Measurements from ENCODE around the gene PLXNA4. TPM values are rescaled to one million over a fixed set of nuclear protein-coding genes. Genes with fewer than 3 reads are reported as not detected.

PLXNA4 gene
- total RNA-seq, 1 donor from 2014 or later: 14.0 TPM

DNA sequence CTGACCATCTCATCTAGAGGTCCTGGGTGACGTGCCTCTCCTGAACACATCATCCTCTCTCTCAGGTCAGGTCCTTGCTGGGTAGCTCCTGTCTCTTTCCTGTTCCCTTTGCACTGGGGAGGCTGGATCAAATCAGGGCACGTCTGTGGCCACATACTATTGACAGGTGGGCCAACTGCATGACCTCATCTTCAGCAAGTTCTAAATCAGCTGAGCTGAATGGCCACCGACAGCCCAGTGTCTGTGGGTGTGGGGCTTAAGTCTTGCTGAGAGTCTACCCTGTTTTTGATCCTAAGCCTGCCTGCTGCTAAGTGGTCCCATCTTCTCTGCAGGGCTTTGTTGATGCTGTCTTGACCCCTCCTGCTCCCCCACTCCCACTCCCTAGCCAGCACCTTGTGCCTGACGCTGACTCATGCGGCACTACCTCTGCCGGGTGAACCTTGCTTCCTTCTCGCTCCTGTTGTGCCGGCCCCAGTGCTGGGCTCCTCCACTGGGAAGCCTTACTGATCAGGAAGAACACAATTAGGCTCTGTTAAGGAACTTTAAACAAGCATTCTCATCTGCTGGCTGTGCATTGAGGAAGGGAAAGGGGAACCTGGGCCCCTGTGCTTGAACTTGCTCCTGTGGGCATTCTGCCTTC, 440.4 kb downstream of the PLXNA4 start:
- Histone ChIP-seq H3K27ac (no peak overlapping the region), H3K9me3 (no peaks in the 10 kb centered on the region), H3K36me3 (no peaks in the 10 kb centered on the region), H3K27me3 (no peaks in the 10 kb centered on the region), H3K4me1 (no peaks in the 10 kb centered on the region), H3K4me3 (no peak overlapping the region)
- no peak for DNase-seq (ENCODE audit: extremely low spot score in 2 of 2)
- no peak for TF ChIP-seq POLR2A (IDR thresholded peaks at IDR 0.05)
- TF ChIP-seq POLR2AphosphoS5 (IDR thresholded peaks at IDR 0.05; ENCODE audit: insufficient read depth in 1 of 2, low read depth in 1 of 2): no peak
- TF ChIP-seq, protein P1, sequence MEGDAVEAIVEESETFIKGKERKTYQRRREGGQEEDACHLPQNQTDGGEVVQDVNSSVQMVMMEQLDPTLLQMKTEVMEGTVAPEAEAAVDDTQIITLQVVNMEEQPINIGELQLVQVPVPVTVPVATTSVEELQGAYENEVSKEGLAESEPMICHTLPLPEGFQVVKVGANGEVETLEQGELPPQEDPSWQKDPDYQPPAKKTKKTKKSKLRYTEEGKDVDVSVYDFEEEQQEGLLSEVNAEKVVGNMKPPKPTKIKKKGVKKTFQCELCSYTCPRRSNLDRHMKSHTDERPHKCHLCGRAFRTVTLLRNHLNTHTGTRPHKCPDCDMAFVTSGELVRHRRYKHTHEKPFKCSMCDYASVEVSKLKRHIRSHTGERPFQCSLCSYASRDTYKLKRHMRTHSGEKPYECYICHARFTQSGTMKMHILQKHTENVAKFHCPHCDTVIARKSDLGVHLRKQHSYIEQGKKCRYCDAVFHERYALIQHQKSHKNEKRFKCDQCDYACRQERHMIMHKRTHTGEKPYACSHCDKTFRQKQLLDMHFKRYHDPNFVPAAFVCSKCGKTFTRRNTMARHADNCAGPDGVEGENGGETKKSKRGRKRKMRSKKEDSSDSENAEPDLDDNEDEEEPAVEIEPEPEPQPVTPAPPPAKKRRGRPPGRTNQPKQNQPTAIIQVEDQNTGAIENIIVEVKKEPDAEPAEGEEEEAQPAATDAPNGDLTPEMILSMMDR (IDR thresholded peaks at IDR 0.05): no peak
- intact Hi-C loops (cut with DNase I): no loop called here

DNA sequence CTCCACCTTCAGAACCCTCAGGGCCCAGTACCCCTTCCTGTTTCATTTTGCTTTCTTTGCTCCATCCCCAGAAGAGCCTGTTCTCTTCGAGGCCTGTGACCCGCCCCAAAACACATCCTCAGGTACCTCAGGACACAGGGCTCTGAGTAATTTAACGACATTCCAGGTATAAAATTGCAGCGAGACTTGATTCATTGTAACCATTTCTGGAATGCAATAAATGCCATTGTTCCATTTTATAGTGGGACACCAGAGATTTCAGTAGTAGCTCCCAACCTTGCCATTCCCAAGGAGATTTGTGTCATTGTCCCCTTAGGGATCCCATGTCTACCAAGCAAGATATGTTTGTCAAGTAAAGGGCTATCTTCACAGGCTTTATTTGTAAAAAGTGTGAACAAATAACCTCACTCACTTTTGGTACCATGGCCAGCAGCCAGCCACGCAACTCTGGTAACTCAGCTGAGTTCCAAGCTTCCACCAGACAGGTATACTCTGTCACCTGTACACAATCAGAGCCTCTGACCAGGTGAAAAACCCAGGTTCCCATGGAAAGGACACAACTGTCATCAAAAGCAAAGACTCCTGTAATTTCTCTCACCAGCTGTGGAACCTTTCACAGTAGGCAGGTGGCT, 441.3 kb downstream of the PLXNA4 start:
- no peak overlapping the region for H3K4me3 ChIP-seq
- DNase-seq (ENCODE audit: extremely low spot score in 2 of 2): no peak
- H3K27ac ChIP-seq: no peak overlapping the region
- H3K36me3 ChIP-seq: no peaks in the 10 kb centered on the region
- H3K9me3 ChIP-seq: no peaks in the 10 kb centered on the region
- H3K27me3 ChIP-seq: no peaks in the 10 kb centered on the region
- intact Hi-C loops (cut with DNase I): no loop called here
- TF ChIP-seq, protein P1 (IDR thresholded peaks at IDR 0.05): no peak
- no peak for TF ChIP-seq POLR2AphosphoS5 (IDR thresholded peaks at IDR 0.05; ENCODE audit: insufficient read depth in 1 of 2, low read depth in 1 of 2)
- no peak for TF ChIP-seq POLR2A (IDR thresholded peaks at IDR 0.05)
- no peaks in the 10 kb centered on the region for H3K4me1 ChIP-seq

DNA sequence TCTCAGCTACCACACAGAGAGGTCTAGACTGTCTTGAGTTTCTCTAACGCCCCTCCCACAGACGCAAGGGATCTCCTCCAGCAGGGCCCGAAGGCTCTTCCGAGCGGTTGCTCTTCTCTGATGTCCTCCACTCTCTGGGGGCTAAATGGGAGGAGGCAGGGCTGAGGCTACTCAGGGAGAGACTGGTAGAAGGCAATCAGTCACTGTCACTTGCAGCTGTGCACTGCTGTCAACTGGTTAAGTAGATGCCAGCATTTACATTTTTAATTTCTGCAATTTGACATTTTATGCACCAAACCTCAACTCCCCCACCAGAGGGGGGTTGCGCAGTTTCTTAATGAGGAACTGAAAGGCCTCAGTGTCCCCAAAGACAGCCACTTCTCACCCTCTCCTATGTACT, 442.8 kb downstream of the PLXNA4 start:
- DNase-seq (ENCODE audit: extremely low spot score in 2 of 2): no peak
- no peaks in the 10 kb centered on the region for H3K27me3 ChIP-seq

DNA sequence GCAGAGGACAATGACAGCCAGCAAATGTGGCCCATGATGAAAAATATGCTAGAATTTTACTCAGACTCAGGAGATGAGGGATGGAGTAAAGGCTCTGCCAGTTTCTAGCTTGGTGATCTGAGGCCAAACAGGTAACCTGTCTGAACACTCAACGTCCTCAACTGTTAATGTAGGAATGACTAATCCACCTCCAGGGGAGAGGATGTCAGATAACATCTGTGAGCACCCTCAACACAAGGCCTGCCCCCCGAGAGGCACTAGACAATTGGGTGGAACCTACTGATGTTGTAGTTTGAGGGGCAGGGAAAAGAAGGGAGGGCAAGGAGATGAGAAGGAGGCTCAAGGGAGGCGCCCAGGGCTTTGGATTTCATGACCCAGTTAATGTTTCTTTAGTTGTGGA, 445.1 kb downstream of the PLXNA4 start:
- Histone ChIP-seq H3K27me3 (no peaks in the 10 kb centered on the region), H3K4me3 (no peak overlapping the region), H3K9me3 (no peaks in the 10 kb centered on the region), H3K36me3 (no peaks in the 10 kb centered on the region), H3K27ac (no peak overlapping the region), H3K4me1 (no peaks in the 10 kb centered on the region)
- no peak for TF ChIP-seq POLR2A (IDR thresholded peaks at IDR 0.05)
- TF ChIP-seq POLR2AphosphoS5 (IDR thresholded peaks at IDR 0.05; ENCODE audit: insufficient read depth in 1 of 2, low read depth in 1 of 2): no peak
- TF ChIP-seq, protein P1 (IDR thresholded peaks at IDR 0.05): no peak
- intact Hi-C loops (cut with DNase I): no loop called here
- no peak for DNase-seq (ENCODE audit: extremely low spot score in 2 of 2)

More for the DNA sequence above, 442.8 kb downstream of the PLXNA4 start:
- Histone ChIP-seq H3K27ac (no peak overlapping the region), H3K9me3 (no peaks in the 10 kb centered on the region), H3K4me3 (no peak overlapping the region), H3K36me3 (no peaks in the 10 kb centered on the region), H3K4me1 (no peaks in the 10 kb centered on the region)
- no peak for TF ChIP-seq POLR2AphosphoS5 (IDR thresholded peaks at IDR 0.05; ENCODE audit: insufficient read depth in 1 of 2, low read depth in 1 of 2)
- TF ChIP-seq, protein P1 (IDR thresholded peaks at IDR 0.05): no peak
- intact Hi-C loops (cut with DNase I): no loop called here

DNA sequence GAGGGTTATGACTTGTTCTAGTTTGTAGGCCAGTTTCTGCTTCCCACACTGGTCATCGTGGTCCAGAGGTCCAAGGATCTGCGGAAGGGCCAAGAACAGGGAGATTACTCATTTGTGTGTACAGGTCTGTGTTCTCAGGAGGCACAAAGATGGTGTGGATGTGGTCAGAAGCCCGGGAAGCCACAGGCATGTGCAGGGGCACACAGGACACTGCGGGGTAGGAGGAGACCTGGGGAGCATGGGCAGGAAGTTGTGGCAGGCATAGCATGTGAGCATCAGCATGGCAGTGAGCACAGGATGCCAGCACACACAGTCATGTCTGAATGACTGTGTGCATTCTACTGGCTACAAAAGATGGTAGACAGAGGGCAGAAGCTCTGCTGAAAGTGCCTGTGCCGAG, 445.8 kb downstream of the PLXNA4 start:
- intact Hi-C loops (cut with DNase I): no loop called here
- H3K36me3 ChIP-seq: no peaks in the 10 kb centered on the region
- H3K4me1 ChIP-seq: no peaks in the 10 kb centered on the region
- TF ChIP-seq POLR2A (IDR thresholded peaks at IDR 0.05): no peak
- TF ChIP-seq POLR2AphosphoS5 (IDR thresholded peaks at IDR 0.05; ENCODE audit: insufficient read depth in 1 of 2, low read depth in 1 of 2): no peak
- TF ChIP-seq, protein P1 (IDR thresholded peaks at IDR 0.05): no peak
- no peak overlapping the region for H3K4me3 ChIP-seq
- no peak for DNase-seq (ENCODE audit: extremely low spot score in 2 of 2)
- no peaks in the 10 kb centered on the region for H3K9me3 ChIP-seq
- no peaks in the 10 kb centered on the region for H3K27me3 ChIP-seq
- H3K27ac ChIP-seq: no peak overlapping the region

Measured in vagina (tissue), 2 donors.